Effector CD4-positive, alpha-beta T cell (primary cell): ENCODE results near the gene CLDN2.
"Not testable (repeated sequence)": the region's sequence is repeated elsewhere in the genome, so short reads cannot be mapped to it uniquely, and the experiment has no call there.

Experiments used
- DNase-seq: peaks from one replicate; pipeline ENCODE4 v3.0.0-alpha.2; 2020

Gene CLDN2

DNA sequence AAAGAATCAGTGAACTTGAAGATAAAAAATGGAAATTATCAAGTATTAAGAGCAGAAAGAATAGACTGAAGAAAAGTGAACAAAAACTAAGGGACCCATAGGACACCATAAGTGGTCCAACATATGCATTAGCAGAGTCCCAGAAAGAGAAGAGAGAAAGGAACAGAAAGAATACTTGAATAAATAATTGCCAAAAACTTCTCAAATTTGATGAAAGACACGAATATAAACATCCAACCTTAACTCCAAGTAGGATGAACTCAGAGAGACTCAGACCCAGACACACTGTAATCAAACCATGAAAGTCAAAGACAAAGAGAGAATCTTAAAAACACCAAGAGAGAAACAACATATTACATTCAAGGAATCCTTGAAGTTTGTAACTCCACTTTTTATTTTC is 44.1 kb downstream of the CLDN2 start:
- DNase-seq: no peak

DNA sequence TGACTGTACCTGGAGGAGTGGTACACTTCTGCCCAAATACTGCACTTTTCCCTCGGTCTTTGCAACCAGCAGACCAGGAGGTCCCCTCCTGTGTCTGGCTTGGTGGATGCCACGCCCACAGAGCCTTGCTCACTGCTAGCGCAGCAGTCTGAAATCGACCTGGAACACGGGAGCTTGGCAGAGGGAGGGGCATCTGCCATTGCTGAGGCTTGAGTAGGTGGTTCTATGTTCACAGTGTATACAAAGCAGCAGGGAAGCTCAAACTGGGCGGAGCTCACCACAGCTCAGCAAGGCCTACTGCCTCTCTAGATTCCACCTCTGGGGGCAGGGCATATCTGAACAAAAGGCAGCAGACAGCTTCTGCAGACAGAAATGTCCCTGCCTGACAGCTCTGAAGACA is 46.3 kb downstream of the CLDN2 start:
- not testable (repeated sequence) for DNase-seq

DNA sequence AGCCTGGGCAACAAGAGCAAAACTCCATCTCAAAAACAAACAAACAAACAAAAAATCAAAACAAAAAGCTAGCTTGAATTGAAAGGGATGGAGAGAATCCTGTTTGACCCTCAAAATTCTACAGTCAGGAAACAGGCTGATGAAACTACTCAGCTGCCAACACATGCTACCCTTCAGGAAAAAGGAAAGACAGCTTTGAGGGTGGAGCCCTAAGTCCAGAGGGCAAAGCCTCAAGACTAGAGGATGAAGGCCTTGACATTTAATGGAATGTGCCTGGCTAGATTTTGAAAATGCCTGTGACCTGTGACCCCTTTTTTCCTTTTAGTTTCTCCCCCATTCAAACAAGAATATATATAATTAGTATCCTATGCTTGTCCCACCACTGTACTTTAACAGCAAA is 52.7 kb downstream of the CLDN2 start:
- DNase-seq: no peak

DNA sequence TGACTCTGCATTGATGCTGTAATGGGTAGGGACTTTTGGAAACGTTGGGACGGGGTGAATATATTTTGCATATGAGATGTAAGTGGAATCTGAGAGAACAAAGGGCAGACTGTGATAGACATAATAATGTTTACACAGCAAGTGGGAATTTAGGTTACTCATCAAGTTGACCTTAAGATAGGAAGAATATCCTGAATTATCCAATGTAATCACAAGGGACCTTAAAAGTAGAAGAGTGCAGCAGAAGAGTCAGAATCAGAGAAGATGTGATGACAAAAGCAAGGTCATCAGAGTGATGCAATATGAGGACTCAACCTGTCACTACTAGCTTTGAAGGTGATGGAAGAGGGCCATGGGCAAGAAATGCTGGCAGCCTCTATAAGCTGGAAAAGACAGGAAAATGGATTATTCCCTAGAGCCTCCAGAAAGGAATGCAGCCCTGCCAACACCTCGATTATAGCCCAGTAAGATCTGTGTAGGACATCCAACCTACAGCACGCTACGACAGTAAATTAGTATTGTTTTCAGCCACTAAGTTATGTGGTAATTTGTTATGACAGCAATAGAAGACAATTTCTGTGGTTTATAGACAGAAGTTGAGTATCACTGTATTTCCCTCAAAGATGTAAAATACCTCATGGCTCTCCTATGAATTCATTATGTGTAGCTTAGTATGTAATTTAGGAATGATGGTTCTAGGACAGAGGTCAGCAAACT is 53.4 kb downstream of the CLDN2 start:
- DNase-seq: no peak

DNA sequence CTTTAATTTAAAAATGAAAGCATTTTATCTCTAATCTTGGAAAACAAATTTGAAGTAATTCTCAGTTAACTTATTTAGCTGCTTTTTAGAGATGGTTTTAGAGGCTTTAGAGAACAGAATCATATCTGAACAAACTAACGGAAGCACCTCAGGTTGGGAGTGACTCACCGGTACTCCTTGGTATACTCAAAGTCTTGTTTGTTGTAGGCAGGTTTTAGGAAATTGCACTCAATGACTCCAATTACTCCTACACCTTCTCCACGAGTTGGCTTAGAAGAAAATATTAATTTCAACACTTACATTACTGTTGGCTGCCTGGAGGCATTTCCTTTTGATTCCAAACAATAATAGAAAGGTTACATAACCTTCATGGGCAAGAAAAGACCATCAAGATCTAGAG is 56.2 kb downstream of the CLDN2 start:
- no peak for DNase-seq
